ENCODE data around the gene CPD.

Gene CPD

GRCh38 chr17:30377574-30378240 lies 1.0 kb upstream of the CPD start:
- H3K4me3 ChIP-seq (replicated peaks in 1 of 2; ENCODE audit: low read depth in 2 of 2, low read length in 2 of 2): peak overlapping the region; percentile 18 to 78
- peak in 1 of 2 donors; percentile 55 for DNase-seq (ENCODE audit: low read depth in 2 of 2)
- TF ChIP-seq CTCF (IDR thresholded peaks at IDR 0.05; ENCODE audit: low read depth, low read length): no peak

GRCh38 chr17:30378241-30378824 lies 394 bp upstream of the CPD start:
- TF ChIP-seq CTCF (IDR thresholded peaks at IDR 0.05; ENCODE audit: low read depth, low read length): no peak
- peak overlapping the region; percentile 18 to 78 for H3K4me3 ChIP-seq (replicated peaks in 1 of 2; ENCODE audit: low read depth in 2 of 2, low read length in 2 of 2)
- peak in 1 of 2 donors; percentile 31 for DNase-seq (ENCODE audit: low read depth in 2 of 2)

GRCh38 chr17:30379303-30379902 lies 676 bp downstream of the CPD start:
- no peak for DNase-seq (ENCODE audit: low read depth in 2 of 2)
- TF ChIP-seq CTCF (IDR thresholded peaks at IDR 0.05; ENCODE audit: low read depth, low read length): no peak
- peak overlapping the region; percentile 78 to 87 for H3K4me3 ChIP-seq (replicated peaks in 1 of 2; ENCODE audit: low read depth in 2 of 2, low read length in 2 of 2)

- H3K4me3 ChIP-seq (replicated peaks in 1 of 2; ENCODE audit: low read depth in 2 of 2, low read length in 2 of 2): peak overlapping the region; percentile 78 to 87
- TF ChIP-seq CTCF (IDR thresholded peaks at IDR 0.05; ENCODE audit: low read depth, low read length): no peak
- DNase-seq (ENCODE audit: low read depth in 2 of 2): no peak
Observed at GRCh38 chr17:30379903-30380381, 1.2 kb downstream of the CPD start.

GRCh38 chr17:30380643-30381339 lies 2.1 kb downstream of the CPD start:
- no peak for DNase-seq (ENCODE audit: low read depth in 2 of 2)
- TF ChIP-seq CTCF (IDR thresholded peaks at IDR 0.05; ENCODE audit: low read depth, low read length): no peak
- peak overlapping the region; percentile 78 to 87 for H3K4me3 ChIP-seq (replicated peaks in 1 of 2; ENCODE audit: low read depth in 2 of 2, low read length in 2 of 2)

- TF ChIP-seq CTCF (IDR thresholded peaks at IDR 0.05; ENCODE audit: low read depth, low read length): no peak
- DNase-seq (ENCODE audit: low read depth in 2 of 2): no peak
- H3K4me3 ChIP-seq (replicated peaks in 1 of 2; ENCODE audit: low read depth in 2 of 2, low read length in 2 of 2): peak overlapping the region; percentile 78 to 87
Observed at GRCh38 chr17:30381340-30381659, 2.6 kb downstream of the CPD start.

Measured in cardiac fibroblast (primary cell).